Measurements from ENCODE around the gene SH3GLB2.

SH3GLB2 gene

GRCh38 chr9:129028192-129028966, at the start of gene SH3GLB2:
Gene SH3GLB2 (minus strand): TSS chr9:129028331. CDS start chr9:129028154, 177 bp downstream.
- no peak for FAIRE-seq

DNA sequence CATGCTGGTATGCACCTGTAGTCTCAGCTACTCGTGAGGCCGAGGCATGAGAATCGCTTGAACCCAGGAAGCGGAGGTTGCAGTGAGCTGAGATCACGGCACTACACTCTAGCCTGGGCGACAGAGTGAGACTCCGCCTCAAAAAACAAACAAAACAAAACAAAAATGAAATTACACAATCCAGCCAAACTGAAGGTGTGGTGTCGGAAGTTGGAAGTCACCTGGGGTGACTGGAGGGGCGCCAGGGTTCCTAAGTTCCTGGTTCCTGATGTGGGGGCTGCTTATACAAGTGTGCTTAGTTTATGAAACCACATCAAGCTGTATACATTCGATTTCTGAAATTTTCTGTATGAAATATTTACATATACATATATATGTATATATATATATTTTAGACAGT, 49.1 kb upstream of the SH3GLB2 start:
- no peak for FAIRE-seq

DNA sequence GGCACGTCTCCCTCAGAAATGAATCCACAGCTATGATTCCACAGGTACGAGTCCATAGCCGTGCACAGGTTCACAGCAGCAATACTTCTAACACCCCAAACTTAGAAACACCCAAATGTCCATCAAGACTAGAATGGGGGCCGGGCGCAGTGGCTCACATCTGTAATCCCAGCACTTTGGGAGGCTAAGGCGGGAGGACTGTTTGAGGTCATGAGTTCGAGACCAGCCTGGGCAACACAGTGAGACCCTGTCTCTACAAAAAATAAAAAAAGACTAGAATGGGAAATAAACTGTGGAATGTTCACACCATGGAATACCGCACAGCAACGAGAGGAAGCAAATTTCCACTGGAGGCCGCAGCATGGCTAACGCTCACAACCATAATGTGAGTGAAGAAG, 48.5 kb upstream of the SH3GLB2 start:
- no peak for FAIRE-seq

GRCh38 chr9:129075996-129076639, 48.0 kb upstream of the SH3GLB2 start:
- FAIRE-seq, result no peak

DNA sequence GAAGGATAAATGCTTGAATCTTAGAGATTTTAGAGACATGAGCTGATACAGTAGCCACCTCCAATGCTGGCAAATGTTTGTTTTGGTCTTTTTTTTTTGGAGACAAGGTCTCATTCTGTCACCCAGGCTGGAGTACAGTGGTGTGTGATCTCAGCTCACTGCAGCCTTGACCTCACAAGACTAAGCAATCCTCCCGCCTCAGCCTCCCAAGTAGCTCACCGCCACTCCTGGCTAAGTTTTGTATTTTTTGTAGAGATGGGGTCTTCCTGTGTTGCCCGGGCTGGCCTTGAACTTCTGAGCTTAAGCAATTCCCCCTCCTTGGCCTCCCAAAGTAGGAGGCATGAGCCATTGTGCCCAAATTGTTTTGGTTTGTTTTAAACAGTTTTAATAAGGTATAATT, 46.0 kb upstream of the SH3GLB2 start:
- no peak for FAIRE-seq

GRCh38 chr9:129073404-129073803, 45.3 kb upstream of the SH3GLB2 start:
- FAIRE-seq, result no peak

DNA sequence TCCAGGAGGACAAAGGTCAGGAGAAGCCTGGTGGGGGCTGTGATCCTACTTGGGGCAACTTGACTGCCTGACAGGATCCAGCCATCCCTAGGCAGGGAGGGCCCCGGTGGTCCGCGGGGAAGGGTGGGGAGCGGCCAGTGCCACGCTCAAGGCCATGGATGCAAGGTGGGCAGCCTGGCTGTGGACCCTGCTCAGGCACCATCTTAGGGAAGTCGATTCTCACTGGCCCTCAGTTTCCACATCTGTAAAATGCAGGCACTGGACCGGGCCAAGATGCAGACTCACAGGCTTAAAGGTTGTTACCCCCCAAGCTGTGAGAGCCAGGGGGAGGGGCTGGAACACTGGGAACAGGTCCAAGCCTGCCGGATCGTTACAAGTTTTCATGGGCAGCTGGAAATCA, 44.0 kb upstream of the SH3GLB2 start:
- no peak for FAIRE-seq

DNA sequence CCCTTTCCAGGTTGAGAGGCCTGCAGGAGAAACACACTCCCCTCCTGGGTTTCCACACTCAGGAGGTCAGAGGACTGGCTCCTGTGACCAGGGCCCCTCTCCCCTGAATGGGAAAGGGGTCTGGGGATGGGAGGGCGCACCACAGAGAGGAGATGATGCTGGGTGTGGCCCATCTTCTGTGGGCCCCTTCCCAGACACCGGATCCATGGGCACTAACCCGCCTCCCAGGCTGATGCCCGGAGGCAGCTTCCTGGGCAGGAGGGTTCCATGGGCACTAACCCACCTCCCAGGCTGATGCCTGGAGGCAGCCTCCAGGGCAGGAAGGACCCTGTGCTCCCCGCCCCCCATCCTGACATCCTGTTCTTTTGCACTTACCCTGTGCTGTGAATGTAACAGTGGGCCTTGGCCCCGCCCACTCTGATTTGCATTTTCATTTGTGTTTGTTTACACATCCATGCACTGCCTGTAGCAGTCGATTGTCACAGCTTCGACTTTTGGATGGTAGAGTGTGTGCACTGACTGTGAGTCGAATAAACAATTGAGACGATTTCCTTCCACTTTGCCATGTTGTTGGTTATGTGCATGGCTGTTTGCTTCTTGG, 43.5 kb upstream of the SH3GLB2 start:
- FAIRE-seq, result no peak

DNA sequence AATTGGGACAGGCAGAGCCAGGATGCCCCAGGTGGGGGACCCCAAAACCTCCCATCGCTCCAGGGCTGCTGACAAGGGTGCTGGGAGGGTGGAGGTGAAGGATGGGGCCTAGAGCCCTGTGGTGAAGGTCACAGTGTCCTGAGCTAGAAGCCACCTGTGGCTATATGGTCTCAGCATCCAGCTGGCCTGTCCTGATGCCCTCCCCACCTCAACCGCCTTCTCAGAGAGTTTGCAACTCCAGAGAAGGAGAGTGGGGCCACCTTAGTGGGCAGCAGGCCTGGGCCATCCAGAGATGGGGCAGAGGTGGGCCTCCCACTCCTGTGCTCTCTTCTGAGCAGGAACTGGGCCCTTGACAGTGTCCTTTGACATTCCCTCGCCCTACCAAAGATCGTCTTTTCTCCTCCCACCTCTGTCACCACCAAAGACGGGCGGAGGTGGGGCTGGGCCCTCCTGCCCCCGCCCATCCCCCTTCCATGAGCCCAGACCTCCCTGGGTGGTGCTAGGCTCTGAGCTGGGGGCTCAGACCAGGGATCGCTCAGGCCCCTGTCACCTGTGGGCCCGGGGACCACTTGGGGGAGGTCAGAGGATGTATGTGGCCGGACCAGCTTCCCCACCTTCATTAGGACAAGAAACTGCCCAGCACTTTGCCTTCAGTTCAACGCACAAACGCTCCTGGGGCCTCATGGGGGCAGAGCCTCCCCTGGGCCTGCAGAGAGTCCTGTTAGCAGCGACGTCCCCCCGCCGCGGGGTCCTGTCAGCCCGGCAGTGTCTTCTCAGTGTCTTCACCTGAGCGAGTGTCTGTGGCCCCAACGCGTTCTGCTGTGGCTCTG, 42.8 kb upstream of the SH3GLB2 start:
- FAIRE-seq, result no peak

- FAIRE-seq, result no peak
Observed at GRCh38 chr9:129069862-129070641, 41.9 kb upstream of the SH3GLB2 start.

DNA sequence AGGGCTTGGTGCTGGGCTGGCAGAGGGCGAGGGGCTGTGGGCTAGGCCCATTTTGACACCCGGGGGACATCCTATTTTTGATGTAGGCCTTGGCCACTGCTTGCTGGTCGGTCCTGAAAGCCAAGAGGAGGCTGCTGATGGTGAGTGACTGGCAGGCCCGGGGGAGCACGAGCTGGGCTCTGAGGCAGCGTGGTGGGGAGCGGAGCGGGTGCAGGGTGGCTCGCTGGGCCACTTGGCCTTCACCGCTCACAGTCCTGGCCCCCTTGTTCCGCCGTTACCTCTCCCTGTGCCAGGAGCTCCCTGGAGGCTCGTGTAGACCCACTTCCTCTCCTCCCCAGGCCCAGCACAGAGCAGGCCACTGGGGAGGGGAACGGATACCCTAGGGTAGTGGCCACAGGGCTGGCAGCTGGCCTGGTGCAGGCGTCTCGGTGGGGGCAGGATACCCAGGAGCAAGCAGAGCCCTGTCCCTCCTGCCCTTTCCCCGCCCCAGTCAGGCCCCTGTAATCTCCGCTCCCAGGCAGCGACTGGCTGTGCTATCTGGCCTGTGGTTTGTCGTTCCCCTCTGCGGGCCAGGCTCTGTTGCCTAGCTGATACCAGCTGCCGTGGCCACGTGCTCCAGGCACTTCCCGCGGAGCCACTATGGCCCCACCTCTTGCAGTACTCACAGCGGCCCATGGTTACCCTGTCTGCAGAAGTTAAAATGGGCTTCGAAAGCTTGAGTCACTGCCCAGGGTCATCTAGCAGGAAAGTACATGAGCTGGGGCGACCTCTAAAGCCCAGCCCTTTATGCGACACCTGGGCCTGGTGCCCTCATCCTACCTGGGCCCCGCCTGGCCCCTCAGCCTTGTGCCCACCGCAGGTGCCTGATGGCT, 41.1 kb upstream of the SH3GLB2 start:
- no peak for FAIRE-seq

DNA sequence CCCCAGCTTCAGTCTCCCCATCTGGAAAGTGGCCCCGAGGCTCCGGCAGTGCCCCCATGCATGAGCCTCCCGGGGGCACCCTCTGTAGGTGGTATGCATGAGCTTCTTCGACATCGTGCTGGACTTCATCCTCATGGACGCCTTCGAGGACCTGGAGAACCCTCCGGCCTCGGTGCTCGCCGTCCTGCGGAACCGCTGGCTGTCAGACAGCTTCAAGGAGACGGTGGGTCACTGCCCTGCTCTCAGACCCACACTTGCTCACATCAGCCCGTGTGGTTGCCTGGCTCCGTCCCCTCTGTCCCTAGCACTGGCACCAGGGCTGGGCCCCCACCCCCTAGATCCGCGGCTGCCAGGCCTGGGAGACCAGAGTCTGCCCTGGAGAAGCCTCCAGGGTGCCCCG, 40.0 kb upstream of the SH3GLB2 start:
- no peak for FAIRE-seq

DNA sequence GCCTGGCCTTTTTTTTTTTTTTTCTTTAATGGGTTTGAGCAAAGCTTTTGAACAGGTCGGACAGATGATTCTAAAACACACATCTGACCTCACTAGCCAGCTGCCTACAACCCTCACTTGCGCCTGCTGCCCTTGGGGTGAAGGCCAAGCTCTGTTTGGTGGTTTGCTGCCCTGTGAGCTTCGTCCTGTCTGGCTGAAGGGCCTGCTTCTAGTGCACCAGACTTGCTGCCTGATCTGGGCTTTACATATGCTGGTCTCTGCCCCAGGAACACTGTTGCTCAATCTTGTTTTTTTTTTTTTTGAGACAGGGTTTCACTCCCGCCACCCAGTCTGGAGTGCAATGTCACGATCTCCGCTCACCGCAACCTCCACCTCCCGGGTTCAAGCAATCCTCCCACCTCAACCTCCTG, 36.4 kb upstream of the SH3GLB2 start:
- no peak for FAIRE-seq

DNA sequence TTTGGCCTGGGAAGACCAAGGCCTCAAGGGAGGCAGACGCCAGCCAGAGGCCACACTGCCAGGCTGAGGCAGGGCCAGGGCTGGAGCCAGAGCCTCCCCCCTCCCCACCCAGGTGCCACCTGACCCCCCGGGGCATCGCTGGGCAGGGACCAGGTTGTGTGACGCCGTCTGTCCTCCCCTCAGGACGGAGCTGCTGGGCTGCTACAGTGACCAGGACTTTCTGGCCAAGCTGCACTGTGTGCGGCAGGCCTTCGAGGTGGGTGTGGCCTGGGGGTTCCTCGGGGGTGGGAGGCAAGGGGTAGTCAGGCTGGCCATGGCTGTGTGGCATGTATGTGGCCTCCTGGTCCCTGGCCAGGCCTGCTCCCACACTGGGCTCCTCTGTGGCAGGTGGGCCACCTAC, 34.9 kb upstream of the SH3GLB2 start:
- FAIRE-seq, result no peak

- FAIRE-seq, result no peak
Observed at GRCh38 chr9:129060991-129061390, 32.9 kb upstream of the SH3GLB2 start.

- no peak for FAIRE-seq
Observed at GRCh38 chr9:129059796-129060785, 32.0 kb upstream of the SH3GLB2 start.

DNA sequence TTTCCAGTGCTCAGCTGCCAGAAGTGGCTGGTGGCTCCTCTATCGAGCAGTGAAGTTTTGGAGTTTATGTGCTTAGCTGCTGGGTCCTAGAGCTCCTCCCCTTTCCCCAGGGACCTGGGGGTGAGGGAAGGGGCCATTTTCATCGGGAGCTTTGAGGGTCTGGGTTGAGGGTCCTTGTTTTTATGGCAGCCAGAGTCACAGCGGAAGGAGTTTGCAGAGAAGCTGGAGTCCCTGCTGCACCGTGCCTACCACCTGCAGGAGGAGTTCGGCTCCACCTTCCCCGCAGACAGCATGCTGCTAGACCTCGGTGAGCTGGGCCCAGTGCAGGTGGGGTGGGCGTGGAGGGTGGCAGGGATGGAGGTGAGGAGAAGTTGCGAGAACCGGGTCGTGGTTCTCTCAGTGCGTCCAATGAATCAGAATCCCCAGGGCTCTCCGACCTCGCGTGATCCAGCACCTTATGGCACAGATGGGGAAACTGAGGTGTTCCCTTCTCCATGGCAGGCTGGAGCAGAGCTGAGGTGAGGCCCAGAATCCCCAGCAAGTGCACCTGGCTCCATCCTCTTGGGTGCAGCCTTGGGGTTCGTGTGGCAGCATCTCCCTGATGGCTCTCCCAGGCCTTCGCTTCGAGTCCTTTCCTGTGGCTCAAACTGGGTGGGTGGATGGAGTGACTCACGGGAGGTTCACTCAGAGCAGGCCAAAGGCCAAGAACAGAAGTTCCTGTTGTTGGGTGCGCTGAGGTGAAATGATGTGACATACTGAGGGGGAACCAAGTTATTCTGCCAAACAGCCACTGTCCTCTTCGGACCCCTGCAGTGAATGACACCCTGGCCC, 31.0 kb upstream of the SH3GLB2 start:
- no peak for FAIRE-seq

- FAIRE-seq, result no peak
Observed at GRCh38 chr9:129054163-129054851, 26.2 kb upstream of the SH3GLB2 start.

- no peak for FAIRE-seq
Observed at GRCh38 chr9:129053020-129053419, 24.9 kb upstream of the SH3GLB2 start.
